Testis (tissue), 3 donors: Measurements from ENCODE around the gene MKI67. TPM values are rescaled to one million over a fixed set of nuclear protein-coding genes. Genes with fewer than 3 reads are reported as not detected.
"Not testable (repeated sequence)": the region's sequence is repeated elsewhere in the genome, so short reads cannot be mapped to it uniquely, and the experiment has no call there.

Experiments
- DNase-seq: peaks from one replicate; pipeline ENCODE4 v3.0.0-alpha.2; 2019
- H3K27ac ChIP-seq, 2 donors: fragments of 200-600 bp; sonication (generic); one replicate each; pipeline ENCODE4 v1.5.1; 2019
- H3K27me3 ChIP-seq: fragments of 200-600 bp; sonication (generic); one replicate; pipeline ENCODE4 v1.5.1; 2019
- H3K36me3 ChIP-seq: fragments of 200-600 bp; sonication (generic); one replicate; pipeline ENCODE4 v1.5.1; 2017; ENCODE audit warnings: low read depth; ENCODE audit errors: missing control alignments
- H3K4me1 ChIP-seq: fragments of 200-600 bp; sonication (generic); one replicate; pipeline ENCODE4 v1.5.1; 2019
- H3K4me3 ChIP-seq, 2 donors: fragments of 200-600 bp; sonication (generic); one replicate each; pipeline ENCODE4 v1.5.1; 2017 to 2019
- H3K9me3 ChIP-seq: fragments of 200-600 bp; sonication (generic); one replicate; pipeline ENCODE4 v1.5.1; 2017
- POLR2A ChIP-seq: fragments of 450-650 bp; IDR thresholded peaks from one replicate; pipeline ENCODE4 v1.6.1; 2017; ENCODE audit warnings: antibody characterized with exemption, mild to moderate bottlenecking, moderate library complexity
- WGBS, 2 donors: methylation state at CpG; one replicate each; pipeline ENCODE4 v1.1.5; 2018; 5-methylcytosine and 5-hydroxymethylcytosine counted together
- intact Hi-C: fragments of 100-400 bp; cut with DNase I; formaldehyde crosslinking; loops from one replicate; pipeline ENCODE4 v1.15.1; 2023; ENCODE audit warnings: low total_unique reads
- polyA plus RNA-seq: library from polyadenylated mRNA; stranded (reverse); fragments of 350-450 nt; fragmentation: Illumina TruSeq; extraction: RNeasy Lipid Tissue Mini Kit (QIAGEN cat#74804); gene quantifications from one replicate; pipeline ENCODE4 v1.2.3, GENCODE V29; 2014; ENCODE audit warnings: low read depth, low replicate concordance; ENCODE audit not compliant: insufficient read depth
- total RNA-seq, 2 donors: library from RNA; depleted of rRNA; stranded (reverse); fragments of >200 nt; gene quantifications; one replicate each; pipeline ENCODE4 v1.2.3, GENCODE V29; 2016
- TF ChIP-seq, protein P1 (sequence below), 3 experiments: fragments of 450-650 bp in 2 of 3; fragments of 200-600 bp in 1 of 3; sonication (generic) in 1 of 3; IDR thresholded peaks; one replicate each; pipeline ENCODE4 v1.5.1; 2016 to 2019; ENCODE audit warnings: antibody characterized with exemption in 3 of 3, mild to moderate bottlenecking in 2 of 3, moderate library complexity in 1 of 3

The MKI67 gene
- total and polyA plus RNA-seq, 3 donors from 2014 or later = 4.0 to 7.2 (median 4.5) TPM

DNA sequence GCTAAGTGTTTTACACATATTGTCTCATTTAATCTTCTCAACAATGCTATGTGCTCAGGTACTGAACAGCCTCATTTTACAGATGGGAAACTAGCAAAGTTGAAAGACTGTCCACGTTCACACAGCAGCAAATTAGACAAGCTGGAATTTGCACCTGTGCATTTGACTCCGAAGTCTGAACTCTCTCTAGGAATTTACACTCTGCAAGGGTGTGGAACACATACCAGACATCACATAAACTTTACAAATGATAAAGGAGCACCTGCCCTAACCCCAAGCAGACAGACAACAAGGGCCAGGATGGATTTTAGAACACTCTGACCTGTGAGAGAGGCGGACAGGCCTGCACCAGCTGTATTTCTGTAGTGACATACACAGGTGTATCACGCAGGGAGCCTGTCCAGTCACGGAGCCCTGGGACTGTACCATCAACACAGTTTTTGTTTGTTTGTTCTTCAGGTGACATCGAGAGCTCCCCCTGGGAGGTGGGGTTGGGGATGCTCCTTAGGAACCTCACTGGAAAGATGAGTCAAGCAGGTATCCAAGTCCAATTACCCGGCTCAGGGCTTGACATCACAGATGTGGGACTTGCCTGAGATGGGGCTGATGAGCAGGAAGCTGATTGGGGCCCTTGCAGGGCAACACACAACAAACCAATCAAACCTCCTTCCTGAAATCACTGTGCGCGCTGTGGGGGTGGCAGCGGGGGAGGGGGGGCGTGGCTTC lies 31.0 kb downstream of the MKI67 start:
- Histone ChIP-seq H3K4me3 (no peak overlapping the region), H3K36me3 (no peaks in the 10 kb centered on the region), H3K9me3 (no peaks in the 10 kb centered on the region), H3K27me3 (no peaks in the 10 kb centered on the region), H3K27ac (no peak overlapping the region), H3K4me1 (no peaks in the 10 kb centered on the region)
- 85 to 89% methylated on average over 11 of the region's 11 CpGs for WGBS, 2 donors
- TF ChIP-seq POLR2A = no peak
- TF ChIP-seq, protein P1, sequence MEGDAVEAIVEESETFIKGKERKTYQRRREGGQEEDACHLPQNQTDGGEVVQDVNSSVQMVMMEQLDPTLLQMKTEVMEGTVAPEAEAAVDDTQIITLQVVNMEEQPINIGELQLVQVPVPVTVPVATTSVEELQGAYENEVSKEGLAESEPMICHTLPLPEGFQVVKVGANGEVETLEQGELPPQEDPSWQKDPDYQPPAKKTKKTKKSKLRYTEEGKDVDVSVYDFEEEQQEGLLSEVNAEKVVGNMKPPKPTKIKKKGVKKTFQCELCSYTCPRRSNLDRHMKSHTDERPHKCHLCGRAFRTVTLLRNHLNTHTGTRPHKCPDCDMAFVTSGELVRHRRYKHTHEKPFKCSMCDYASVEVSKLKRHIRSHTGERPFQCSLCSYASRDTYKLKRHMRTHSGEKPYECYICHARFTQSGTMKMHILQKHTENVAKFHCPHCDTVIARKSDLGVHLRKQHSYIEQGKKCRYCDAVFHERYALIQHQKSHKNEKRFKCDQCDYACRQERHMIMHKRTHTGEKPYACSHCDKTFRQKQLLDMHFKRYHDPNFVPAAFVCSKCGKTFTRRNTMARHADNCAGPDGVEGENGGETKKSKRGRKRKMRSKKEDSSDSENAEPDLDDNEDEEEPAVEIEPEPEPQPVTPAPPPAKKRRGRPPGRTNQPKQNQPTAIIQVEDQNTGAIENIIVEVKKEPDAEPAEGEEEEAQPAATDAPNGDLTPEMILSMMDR (IDR thresholded peaks at IDR 0.05) = no peak
- intact Hi-C loops = no loop called here
- no peak for DNase-seq

DNA sequence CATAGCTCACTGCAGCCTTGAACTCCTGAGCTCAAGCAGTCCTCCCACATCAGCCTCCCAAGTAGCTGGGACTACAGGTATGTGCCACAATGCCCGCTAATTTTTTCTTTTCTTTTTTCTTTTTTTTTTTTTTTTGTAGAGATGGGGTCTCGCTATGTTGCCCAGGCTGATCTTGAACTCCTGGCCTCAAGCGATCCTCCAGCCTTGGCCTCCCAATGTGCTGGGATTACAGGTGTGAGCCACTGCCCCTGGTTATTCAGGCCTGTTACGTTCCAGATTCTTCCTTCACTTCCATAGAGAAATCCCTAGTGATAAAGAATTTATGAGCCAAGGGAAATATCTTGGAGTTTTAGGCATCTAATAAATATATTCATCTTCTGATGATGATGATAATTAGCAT lies 31.6 kb downstream of the MKI67 start:
- intact Hi-C loops, H3K4me3 ChIP-seq, DNase-seq, H3K4me1 ChIP-seq, H3K27me3 ChIP-seq, H3K27ac ChIP-seq, H3K36me3 ChIP-seq, H3K9me3 ChIP-seq: not testable (repeated sequence)
- WGBS, 2 donors = 92 to 98% methylated on average over 4 of the region's 4 CpGs

DNA sequence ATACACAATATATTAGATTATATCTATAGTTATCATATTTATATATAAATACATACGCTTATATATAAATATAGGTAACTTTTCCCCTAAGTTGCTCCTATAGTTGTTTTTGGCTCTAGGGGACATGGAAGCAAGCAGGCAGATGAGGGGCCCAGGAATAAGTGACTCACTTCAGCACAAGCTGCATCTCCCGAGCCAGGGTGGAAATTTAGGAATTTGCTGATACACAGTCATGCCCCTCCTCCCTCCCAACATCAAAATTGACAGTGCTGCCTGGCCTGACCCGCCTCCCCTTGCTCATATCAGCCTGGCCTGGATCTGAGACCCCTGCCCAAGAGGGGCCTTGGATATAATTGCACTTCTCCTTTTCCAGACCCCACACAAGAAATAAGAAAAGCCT lies 33.8 kb downstream of the MKI67 start:
- H3K4me3 ChIP-seq = no peak overlapping the region
- intact Hi-C loops = no loop called here
- no peaks in the 10 kb centered on the region for H3K9me3 ChIP-seq
- no peak for TF ChIP-seq POLR2A
- TF ChIP-seq, protein P1 (IDR thresholded peaks at IDR 0.05) = no peak
- 61 to 86% methylated on average over 3 of the region's 3 CpGs for WGBS, 2 donors
- DNase-seq = no peak
- H3K27ac ChIP-seq = no peak overlapping the region
- no peaks in the 10 kb centered on the region for H3K36me3 ChIP-seq
- H3K4me1 ChIP-seq = no peaks in the 10 kb centered on the region
- no peaks in the 10 kb centered on the region for H3K27me3 ChIP-seq

DNA sequence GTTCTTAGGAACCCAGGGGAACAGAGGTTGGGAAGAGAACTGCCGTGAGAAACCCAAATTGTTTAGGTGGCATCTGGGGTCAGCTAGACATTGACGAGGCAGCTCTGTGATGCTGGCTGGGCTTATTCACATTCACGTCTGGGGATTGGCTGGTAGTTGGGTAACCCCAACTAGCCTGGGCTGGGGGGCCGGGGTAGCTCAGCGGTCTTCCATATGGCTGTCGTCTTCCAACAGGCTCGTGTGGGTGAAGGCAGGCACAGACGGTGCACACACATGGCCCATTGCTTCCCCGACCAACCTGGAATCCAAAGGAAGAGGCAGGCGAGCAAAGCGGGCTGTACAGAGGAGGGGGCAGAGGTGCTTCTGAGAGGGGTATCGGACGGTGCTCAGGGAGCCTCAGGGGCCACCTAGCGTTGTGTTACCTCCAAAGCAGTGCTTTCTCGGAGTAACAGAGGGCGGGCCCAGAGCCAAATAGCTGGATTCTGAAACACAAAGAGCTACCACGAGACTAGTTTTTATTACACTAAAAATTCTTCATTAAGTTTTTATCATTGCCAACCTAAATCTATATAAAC lies 34.5 kb downstream of the MKI67 start:
- Histone ChIP-seq H3K9me3 (no peaks in the 10 kb centered on the region), H3K4me1 (no peaks in the 10 kb centered on the region), H3K36me3 (no peaks in the 10 kb centered on the region), H3K27me3 (no peaks in the 10 kb centered on the region), H3K27ac (no peak overlapping the region), H3K4me3 (no peak overlapping the region)
- intact Hi-C loops = no loop called here
- 73 to 76% methylated on average over 13 to 17 of the region's 17 CpGs for WGBS, 2 donors
- TF ChIP-seq POLR2A = no peak
- TF ChIP-seq, protein P1 (IDR thresholded peaks at IDR 0.05) = no peak
- no peak for DNase-seq

DNA sequence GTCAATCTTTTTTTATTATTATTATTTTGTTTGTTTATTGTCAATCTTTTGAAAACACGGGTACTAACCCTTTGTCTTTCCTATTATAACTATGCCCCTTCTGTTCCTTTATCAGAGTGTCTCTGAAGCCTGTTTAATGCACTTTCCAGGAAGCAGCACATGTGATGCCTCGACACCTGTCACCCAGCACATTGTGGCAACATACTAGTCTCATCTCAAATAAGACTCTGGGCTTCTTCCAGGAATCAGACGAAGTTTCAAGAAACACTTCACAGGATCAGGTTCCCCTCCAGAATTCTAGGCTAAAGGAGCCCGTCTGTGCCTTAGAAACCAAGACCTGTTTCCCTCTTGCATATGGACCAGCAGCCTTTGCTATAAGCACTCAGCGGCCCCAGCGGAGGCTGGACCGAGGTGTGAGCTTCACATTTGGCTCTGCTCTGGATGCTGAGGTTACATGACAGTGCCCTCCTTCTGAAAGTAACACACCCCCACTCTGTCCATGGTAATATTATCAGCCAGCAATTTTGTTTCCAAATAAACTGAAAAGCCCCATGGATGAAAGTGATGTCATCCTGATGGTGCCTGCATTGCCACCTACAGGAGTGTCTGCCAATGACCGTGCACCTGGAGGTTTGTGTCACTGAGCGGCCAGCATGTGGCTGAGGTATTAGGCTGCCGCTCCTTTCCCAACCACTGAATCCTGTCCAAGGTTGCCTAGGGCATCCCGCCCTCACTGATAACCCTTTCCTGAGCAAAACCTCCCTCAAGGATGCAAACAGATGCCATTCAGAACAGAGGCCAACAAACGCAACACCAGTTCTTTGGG lies 38.1 kb downstream of the MKI67 start:
- Histone ChIP-seq H3K36me3 (no peaks in the 10 kb centered on the region), H3K27ac (no peak overlapping the region), H3K27me3 (no peaks in the 10 kb centered on the region), H3K4me1 (no peaks in the 10 kb centered on the region), H3K4me3 (no peak overlapping the region), H3K9me3 (no peaks in the 10 kb centered on the region)
- TF ChIP-seq, protein P1 (IDR thresholded peaks at IDR 0.05) = no peak
- no peak for TF ChIP-seq POLR2A
- intact Hi-C loops = no loop called here
- no peak for DNase-seq
- 56 to 57% methylated on average over 12 of the region's 12 CpGs for WGBS, 2 donors
